ENCODE measurements around the gene CGB8.
"Not testable (repeated sequence)": the region's sequence is repeated elsewhere in the genome, so short reads cannot be mapped to it uniquely, and the experiment has no call there.

DNA sequence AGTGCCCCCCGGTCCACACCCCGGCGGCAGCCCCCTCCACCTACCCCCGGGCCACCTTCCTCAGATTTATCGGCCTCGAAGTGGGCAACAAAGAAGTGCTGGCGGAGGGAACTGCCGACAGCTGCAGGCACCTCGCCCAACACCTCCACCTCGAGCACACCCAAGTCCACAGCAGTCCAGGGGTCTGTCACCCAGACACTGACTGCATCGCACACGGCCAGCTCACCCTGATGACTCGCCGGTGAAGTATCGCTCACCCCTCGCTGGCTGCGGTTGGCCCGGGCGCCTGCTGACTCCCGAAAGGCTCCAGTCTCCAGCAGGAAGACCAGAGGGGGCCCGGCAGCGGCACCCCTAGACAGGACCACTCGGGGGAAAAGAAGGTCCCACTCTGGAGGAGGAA, 23.3 kb downstream of the CGB8 start:
- TF ChIP-seq FOXA1, SP1 (IDR thresholded peaks at IDR 0.05): not testable (repeated sequence)

Data from HEK293T (cell line).